ENCODE data around the gene DEFB114.

- TF ChIP-seq CTCF (IDR thresholded peaks at IDR 0.05) (no peak), ZFX (IDR thresholded peaks at IDR 0.05; ENCODE audit: borderline replicate concordance) (no peak)
Observed at GRCh38 chr6:49951926-49952325, 12.0 kb downstream of the DEFB114 start.
